MM.1S (cell line): ENCODE data around the gene PPP2R2C.

Experiments used
- DNase-seq: peaks from one replicate; pipeline ENCODE4 v3.0.0-alpha.2; 2015
- H2AFZ ChIP-seq: fragments of 300-600 bp; sonication (generic); 2 replicates; pipeline ENCODE4 v1.6.0; 2016; ENCODE audit warnings: antibody characterized with exemption, low read length
- H3F3A ChIP-seq: fragments of 300-600 bp; sonication (generic); 2 replicates; pipeline ENCODE4 v1.6.1; 2016; ENCODE audit warnings: mild to moderate bottlenecking, antibody characterized with exemption, low read length, moderate library complexity, mixed read lengths; ENCODE audit not compliant: insufficient read depth
- H3K27ac ChIP-seq: fragments of 300-600 bp; sonication (generic); 2 replicates; pipeline ENCODE4 v1.5.1; 2016; ENCODE audit warnings: mild to moderate bottlenecking, low read length
- H3K27me3 ChIP-seq: fragments of 300-600 bp; sonication (generic); replicated peaks from 2 replicates; pipeline ENCODE4 v1.6.0; 2016; ENCODE audit warnings: low read length; ENCODE audit not compliant: insufficient read depth
- H3K36me3 ChIP-seq: fragments of 300-600 bp; sonication (generic); replicated peaks from 2 replicates; pipeline ENCODE4 v1.6.1; 2016; ENCODE audit warnings: mild to moderate bottlenecking, low read length, mixed read lengths; ENCODE audit not compliant: insufficient read depth
- H3K4me1 ChIP-seq: fragments of 300-600 bp; sonication (generic); 2 replicates; pipeline ENCODE4 v1.6.1; 2016; ENCODE audit warnings: low read length, mixed read lengths
- H3K4me2 ChIP-seq: fragments of 300-600 bp; sonication (generic); 2 replicates; pipeline ENCODE4 v1.6.0; 2016; ENCODE audit warnings: low read depth, low read length
- H3K4me3 ChIP-seq: fragments of 300-600 bp; sonication (generic); 2 replicates; pipeline ENCODE4 v1.5.1; 2016; ENCODE audit warnings: low read length, mixed read lengths
- H3K79me2 ChIP-seq: fragments of 300-600 bp; sonication (generic); 2 replicates; pipeline ENCODE4 v1.6.1; 2016; ENCODE audit warnings: mixed run types, low read length, mixed read lengths
- H3K9ac ChIP-seq: fragments of 300-600 bp; sonication (generic); 2 replicates; pipeline ENCODE4 v1.6.1; 2016; ENCODE audit warnings: low read length, mixed read lengths
- H3K9me2 ChIP-seq: fragments of 300-600 bp; sonication (generic); replicated peaks from 2 replicates; pipeline ENCODE4 v1.6.1; 2016; ENCODE audit warnings: mild to moderate bottlenecking, low read length, mixed read lengths; ENCODE audit not compliant: insufficient read depth
- H3K9me3 ChIP-seq: fragments of 300-600 bp; sonication (generic); replicated peaks from 2 replicates; pipeline ENCODE4 v1.6.1; 2016; ENCODE audit warnings: mild to moderate bottlenecking, low read length, mixed read lengths; ENCODE audit not compliant: insufficient read depth
- H4K20me1 ChIP-seq: fragments of 300-600 bp; sonication (generic); 2 replicates; pipeline ENCODE4 v1.6.1; 2016; ENCODE audit warnings: mild to moderate bottlenecking, low read length, moderate library complexity, mixed read lengths; ENCODE audit not compliant: insufficient read depth
- EZH2 ChIP-seq: fragments of 300-600 bp; sonication (generic); optimal IDR thresholded peaks from 2 replicates; pipeline ENCODE3; 2017; ENCODE audit warnings: low read depth, mild to moderate bottlenecking, antibody characterized with exemption, low read length, mixed read lengths
- EZH2phosphoT487 ChIP-seq: fragments of 300-600 bp; sonication (generic); IDR thresholded peaks from 2 replicates; pipeline ENCODE4 v1.6.1; 2018; ENCODE audit warnings: antibody characterized with exemption, low read length
- TF ChIP-seq, protein P1 (sequence below): fragments of 300-600 bp; sonication (generic); IDR thresholded peaks from 2 replicates; pipeline ENCODE4 v1.5.1; 2016; ENCODE audit warnings: antibody characterized with exemption, low read length, mixed read lengths

The PPP2R2C gene

DNA sequence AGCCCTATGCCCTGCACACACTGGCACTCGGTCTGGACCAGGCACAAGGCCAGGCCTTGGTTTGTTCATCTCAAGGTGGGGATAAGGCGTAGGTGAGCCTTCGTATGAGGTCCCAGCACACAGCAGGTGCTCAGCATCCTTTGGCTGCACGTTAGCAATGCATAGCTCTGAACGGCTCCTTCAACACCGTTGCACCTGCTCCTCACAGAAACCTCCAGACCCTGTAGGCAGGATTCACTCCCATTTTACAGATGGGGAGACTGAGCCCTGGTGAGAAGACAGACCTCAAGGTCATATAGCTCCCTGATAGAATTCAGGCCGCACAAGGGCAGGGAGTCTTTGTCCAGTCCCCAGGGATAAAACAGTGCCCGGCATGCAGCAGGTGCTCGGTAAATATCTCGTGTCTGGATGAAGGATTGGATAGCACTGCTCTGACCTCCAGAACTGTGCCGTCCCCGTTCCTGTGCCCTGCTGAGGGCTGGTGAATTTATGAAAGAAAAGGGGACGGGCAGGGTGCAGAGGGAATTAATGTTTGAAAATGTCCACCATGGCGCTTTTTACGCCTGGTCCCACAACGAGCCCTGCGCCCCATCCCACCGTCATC is 2.4 kb downstream of the PPP2R2C start:
- Histone ChIP-seq H4K20me1 (no peaks in the 10 kb centered on the region), H2AFZ (no peak overlapping the region), H3K9ac (no peak overlapping the region), H3K9me3 (no peaks in the 10 kb centered on the region), H3K4me2 (no peak overlapping the region), H3K27me3 (peaks cover 62% of the 10 kb centered on the region), H3K9me2 (no peaks in the 10 kb centered on the region), H3K4me1 (no peaks in the 10 kb centered on the region), H3K4me3 (no peak overlapping the region), H3K79me2 (no peaks in the 10 kb centered on the region), H3K36me3 (no peaks in the 10 kb centered on the region), H3F3A (no peaks in the 10 kb centered on the region), H3K27ac (no peak overlapping the region)
- TF ChIP-seq, protein P1, sequence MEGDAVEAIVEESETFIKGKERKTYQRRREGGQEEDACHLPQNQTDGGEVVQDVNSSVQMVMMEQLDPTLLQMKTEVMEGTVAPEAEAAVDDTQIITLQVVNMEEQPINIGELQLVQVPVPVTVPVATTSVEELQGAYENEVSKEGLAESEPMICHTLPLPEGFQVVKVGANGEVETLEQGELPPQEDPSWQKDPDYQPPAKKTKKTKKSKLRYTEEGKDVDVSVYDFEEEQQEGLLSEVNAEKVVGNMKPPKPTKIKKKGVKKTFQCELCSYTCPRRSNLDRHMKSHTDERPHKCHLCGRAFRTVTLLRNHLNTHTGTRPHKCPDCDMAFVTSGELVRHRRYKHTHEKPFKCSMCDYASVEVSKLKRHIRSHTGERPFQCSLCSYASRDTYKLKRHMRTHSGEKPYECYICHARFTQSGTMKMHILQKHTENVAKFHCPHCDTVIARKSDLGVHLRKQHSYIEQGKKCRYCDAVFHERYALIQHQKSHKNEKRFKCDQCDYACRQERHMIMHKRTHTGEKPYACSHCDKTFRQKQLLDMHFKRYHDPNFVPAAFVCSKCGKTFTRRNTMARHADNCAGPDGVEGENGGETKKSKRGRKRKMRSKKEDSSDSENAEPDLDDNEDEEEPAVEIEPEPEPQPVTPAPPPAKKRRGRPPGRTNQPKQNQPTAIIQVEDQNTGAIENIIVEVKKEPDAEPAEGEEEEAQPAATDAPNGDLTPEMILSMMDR = no peak
- TF ChIP-seq EZH2 (no peak), EZH2phosphoT487 (no peak)
- DNase-seq = no peak

DNA sequence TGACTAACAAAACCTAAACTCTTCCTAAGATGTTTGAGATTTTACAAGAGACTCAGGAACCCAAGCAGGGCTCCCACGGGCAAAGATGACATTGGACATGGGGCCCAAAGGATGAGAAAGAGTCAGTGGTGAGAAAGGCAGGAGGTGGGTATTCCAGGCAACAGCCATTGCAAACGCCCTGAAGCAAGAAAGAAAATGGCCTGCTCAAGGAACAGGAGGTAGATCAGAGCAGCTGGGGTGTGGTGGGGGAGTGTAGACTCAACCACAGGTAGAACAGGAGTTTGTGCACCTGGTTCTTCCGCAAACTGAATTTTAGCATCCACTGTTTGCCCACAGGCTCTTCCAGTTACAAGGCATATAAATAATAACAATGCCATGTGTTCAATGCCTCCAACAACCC is 3.3 kb downstream of the PPP2R2C start:
- Histone ChIP-seq H3K36me3 (no peaks in the 10 kb centered on the region), H3K9ac (no peak overlapping the region), H3K4me1 (no peaks in the 10 kb centered on the region), H2AFZ (no peak overlapping the region), H3K27me3 (peaks cover 68% of the 10 kb centered on the region), H3K27ac (no peak overlapping the region), H3K4me3 (no peak overlapping the region), H4K20me1 (no peaks in the 10 kb centered on the region), H3K4me2 (no peak overlapping the region), H3K79me2 (no peaks in the 10 kb centered on the region), H3K9me3 (no peaks in the 10 kb centered on the region), H3K9me2 (no peaks in the 10 kb centered on the region), H3F3A (no peaks in the 10 kb centered on the region)
- DNase-seq = no peak
- TF ChIP-seq, protein P1 = no peak
- TF ChIP-seq EZH2 (no peak), EZH2phosphoT487 (no peak)

DNA sequence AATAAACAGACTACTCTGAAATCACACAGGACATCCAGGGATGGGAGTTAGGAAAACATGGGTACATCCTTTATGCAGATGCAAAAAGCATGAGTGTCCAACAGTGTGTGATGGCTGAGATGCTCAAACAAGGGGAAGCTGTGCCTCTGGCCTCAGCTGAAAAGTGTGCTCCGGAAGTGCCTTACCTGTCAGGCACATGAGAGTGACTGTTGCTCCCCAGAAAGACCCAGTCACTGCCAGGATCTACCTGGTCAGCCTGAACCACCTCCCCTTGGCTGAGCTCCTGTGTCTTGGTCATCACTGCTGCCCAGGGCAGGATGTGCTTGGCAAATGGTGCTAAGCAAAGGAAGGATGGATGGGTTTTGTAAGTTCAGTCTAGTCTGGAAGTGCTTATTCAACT is 4.0 kb downstream of the PPP2R2C start:
- no peak overlapping the region for H3K27ac ChIP-seq
- DNase-seq = no peak
- no peak overlapping the region for H2AFZ ChIP-seq
- H3K36me3 ChIP-seq = no peaks in the 10 kb centered on the region
- H3K4me3 ChIP-seq = no peak overlapping the region
- TF ChIP-seq EZH2phosphoT487 (no peak), EZH2 (no peak)
- TF ChIP-seq, protein P1 = no peak
- H3K4me2 ChIP-seq = no peak overlapping the region
- H3K9me3 ChIP-seq = no peaks in the 10 kb centered on the region
- no peaks in the 10 kb centered on the region for H3F3A ChIP-seq
- H3K9me2 ChIP-seq = no peaks in the 10 kb centered on the region
- no peaks in the 10 kb centered on the region for H4K20me1 ChIP-seq
- no peaks in the 10 kb centered on the region for H3K4me1 ChIP-seq
- H3K79me2 ChIP-seq = no peaks in the 10 kb centered on the region
- peaks cover 76% of the 10 kb centered on the region for H3K27me3 ChIP-seq
- no peak overlapping the region for H3K9ac ChIP-seq
